ENCODE data around the gene FOSL1. TPM values are rescaled to one million over a fixed set of nuclear protein-coding genes. Genes with fewer than 3 reads are reported as not detected.

The FOSL1 gene
- total RNA-seq, 1 experiment from 2014 or later = 33.7 TPM

DNA sequence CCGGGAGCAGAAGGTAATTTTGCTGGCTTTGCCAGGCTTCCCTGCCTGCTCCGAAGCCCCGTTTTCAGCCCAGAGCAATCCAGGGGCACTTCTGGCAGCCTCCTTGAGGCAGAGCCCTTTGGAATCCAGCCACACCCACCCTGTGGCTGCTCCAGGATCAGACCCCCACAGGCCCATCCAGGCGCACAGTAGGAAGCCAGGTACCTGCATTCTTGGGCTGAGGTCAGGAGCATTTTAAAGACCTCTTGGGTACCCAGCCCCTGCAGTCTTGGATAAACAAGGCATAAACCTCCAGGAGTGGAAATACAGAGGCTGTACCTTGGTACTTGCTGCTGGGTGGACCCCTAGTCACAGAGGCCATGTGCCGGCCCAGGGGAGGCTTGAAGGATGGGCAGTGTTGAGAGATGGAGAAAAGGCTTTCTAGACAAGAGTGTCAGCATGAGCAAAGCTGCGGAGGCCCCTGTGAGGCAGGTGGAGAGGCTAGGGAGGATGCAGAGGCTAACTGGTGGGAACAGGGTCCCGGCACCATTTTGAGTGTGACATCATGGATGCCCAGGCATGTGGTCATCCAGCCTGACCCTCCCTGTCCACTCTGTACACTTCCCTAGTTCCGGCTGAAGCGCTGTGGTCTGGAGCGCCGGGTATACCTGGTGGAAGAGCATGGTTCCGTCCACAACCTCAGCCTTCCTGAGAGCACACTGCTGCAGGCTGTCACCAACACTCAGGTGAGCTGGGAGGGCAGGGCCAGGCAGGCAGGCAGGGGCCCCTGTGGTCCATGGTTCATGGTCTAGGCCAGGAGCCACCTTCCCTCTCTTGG is 36.1 kb downstream of the FOSL1 start:
- Histone ChIP-seq H4K20me1 (ENCODE audit: control insufficient read depth, insufficient read depth, insufficient read length) (peaks cover 2% of the 10 kb centered on the region), H3K56ac (ENCODE audit: insufficient read length, low read depth, low read length) (no peak overlapping the region), H3K27me3 (ENCODE audit: insufficient read depth, low read length) (no peaks in the 10 kb centered on the region; the same call in 1 of the 2 replicates), H2BK20ac (ENCODE audit: low read depth, low read length, poor library complexity, severe bottlenecking) (no peak overlapping the region), H2BK5ac (ENCODE audit: insufficient read length, low read length) (no peak overlapping the region), H3T11ph (ENCODE audit: low read length) (no peak overlapping the region), H3K9ac (ENCODE audit: extremely low read depth, insufficient read length, low read length) (no peak overlapping the region), H4K91ac (ENCODE audit: insufficient read length, low read depth, low read length) (no peak overlapping the region), H2BK120ac (ENCODE audit: low read depth, low read length, poor library complexity, severe bottlenecking) (no peak overlapping the region), H3K4me2 (ENCODE audit: insufficient read depth, insufficient read length, low read length) (no peak overlapping the region), H2AK5ac (ENCODE audit: insufficient read length, low read length) (no peak overlapping the region), H3K4me1 (ENCODE audit: insufficient read depth, low read length) (no peaks in the 10 kb centered on the region), H3K18ac (ENCODE audit: insufficient read length, low read depth, low read length) (no peak overlapping the region), H3K14ac (ENCODE audit: insufficient read depth, low read length) (no peak overlapping the region), H2AFZ (ENCODE audit: low read length) (no peak overlapping the region), H3K79me2 (ENCODE audit: insufficient read depth, low read length) (no peaks in the 10 kb centered on the region), H4K5ac (ENCODE audit: insufficient read length, low read depth, low read length) (no peak overlapping the region), H2BK12ac (ENCODE audit: insufficient read length, low read depth, low read length) (no peak overlapping the region), H3K79me1 (ENCODE audit: insufficient read depth, low read depth, low read length, poor library complexity, severe bottlenecking) (no peaks in the 10 kb centered on the region), H3K9me3 (ENCODE audit: control insufficient read depth, low read depth, low read length) (no peaks in the 10 kb centered on the region), H3K4ac (ENCODE audit: low read depth, low read length) (no peak overlapping the region), H3K27ac (ENCODE audit: insufficient read length, low read depth, low read length) (no peak overlapping the region), H2BK15ac (ENCODE audit: low read depth, low read length) (no peak overlapping the region), H3K23ac (ENCODE audit: insufficient read length, low read depth, low read length) (no peak overlapping the region), H3K23me2 (ENCODE audit: insufficient read length, low read depth, low read length, poor library complexity, severe bottlenecking) (peaks cover 12% of the 10 kb centered on the region), H4K8ac (replicated peaks; ENCODE audit: insufficient read length, low read depth, low read length) (no peak overlapping the region)
- peak overlapping the region in 1 of 3 experiments; percentile 72; a peak in 1 of 7 replicates for H3K27ac Mint-ChIP-seq
- DNase-seq = no peak
- peaks cover 4% of the 10 kb centered on the region for H3K27me3 Mint-ChIP-seq (ENCODE audit: low read depth)
- no peak overlapping the region; a peak in 1 of 5 replicates for H3K4me3 Mint-ChIP-seq
- no CpG with 5 or more reads among the region's 12 CpGs for WGBS (ENCODE audit: extremely low coverage, insufficient read length, low lambda C conversion rate)
- H3K4me1 Mint-ChIP-seq = peaks cover 24 to 25% of the 10 kb centered on the region in 2 experiments
- TF ChIP-seq, protein P1, sequence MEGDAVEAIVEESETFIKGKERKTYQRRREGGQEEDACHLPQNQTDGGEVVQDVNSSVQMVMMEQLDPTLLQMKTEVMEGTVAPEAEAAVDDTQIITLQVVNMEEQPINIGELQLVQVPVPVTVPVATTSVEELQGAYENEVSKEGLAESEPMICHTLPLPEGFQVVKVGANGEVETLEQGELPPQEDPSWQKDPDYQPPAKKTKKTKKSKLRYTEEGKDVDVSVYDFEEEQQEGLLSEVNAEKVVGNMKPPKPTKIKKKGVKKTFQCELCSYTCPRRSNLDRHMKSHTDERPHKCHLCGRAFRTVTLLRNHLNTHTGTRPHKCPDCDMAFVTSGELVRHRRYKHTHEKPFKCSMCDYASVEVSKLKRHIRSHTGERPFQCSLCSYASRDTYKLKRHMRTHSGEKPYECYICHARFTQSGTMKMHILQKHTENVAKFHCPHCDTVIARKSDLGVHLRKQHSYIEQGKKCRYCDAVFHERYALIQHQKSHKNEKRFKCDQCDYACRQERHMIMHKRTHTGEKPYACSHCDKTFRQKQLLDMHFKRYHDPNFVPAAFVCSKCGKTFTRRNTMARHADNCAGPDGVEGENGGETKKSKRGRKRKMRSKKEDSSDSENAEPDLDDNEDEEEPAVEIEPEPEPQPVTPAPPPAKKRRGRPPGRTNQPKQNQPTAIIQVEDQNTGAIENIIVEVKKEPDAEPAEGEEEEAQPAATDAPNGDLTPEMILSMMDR (conservative IDR thresholded peaks at IDR 0.05) = no peak
- peaks cover 0 to 3% of the 10 kb centered on the region in 2 experiments; a peak in 1 of 5 replicates for H3K9me3 Mint-ChIP-seq
- H3K36me3 Mint-ChIP-seq (ENCODE audit: insufficient read depth in 1 of 3, low read depth in 3 of 3) = peaks cover 24 to 41% (median 40%) of the 10 kb centered on the region in 3 experiments; a peak in 6 of 7 replicates

All from H9 (cell line).